Measurements from ENCODE around the gene CRAT. TPM values are rescaled to one million over a fixed set of nuclear protein-coding genes. Genes with fewer than 3 reads are reported as not detected.

The CRAT gene
- total and polyA plus RNA-seq, 4 donors = 10.4 to 26.0 (median 16.5) TPM

DNA sequence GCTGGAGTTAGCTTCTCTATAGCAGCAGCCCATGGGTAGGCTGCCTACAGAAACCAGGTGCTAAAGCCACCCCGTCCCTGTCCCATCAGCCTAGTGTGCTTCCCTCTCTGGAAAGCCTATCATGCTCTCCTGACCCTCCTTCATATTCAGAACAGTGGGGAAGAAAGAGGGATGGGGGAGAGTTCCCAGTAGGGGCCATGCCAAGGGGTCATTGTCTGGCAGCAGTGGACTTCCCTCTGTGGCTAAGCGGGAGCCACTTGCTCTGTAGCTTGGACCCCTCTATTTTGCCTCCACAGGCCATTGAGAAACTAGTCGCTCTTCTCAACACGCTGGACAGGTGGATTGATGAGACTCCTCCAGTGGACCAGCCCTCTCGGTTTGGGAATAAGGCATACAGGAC, 18.1 kb upstream of the CRAT start:
- Histone ChIP-seq H3K27ac (ENCODE audit: low read depth in 1 of 2, low read length in 1 of 2) (no peak overlapping the region), H3K9ac (ENCODE audit: insufficient read depth in 1 of 2, low read length in 2 of 2) (no peak overlapping the region), H3K4me3 (no peak overlapping the region), H3K4me1 (ENCODE audit: control insufficient read depth in 5 of 5, insufficient read depth in 5 of 5, low read length in 5 of 5) (peaks cover 0 to 7% (median 0%) of the 10 kb centered on the region in 5 donors), H3K27me3 (ENCODE audit: control insufficient read depth in 3 of 3, insufficient read depth in 3 of 3, low read length in 2 of 3) (no peaks in the 10 kb centered on the region), H3K9me3 (ENCODE audit: control insufficient read depth in 4 of 4, insufficient read depth in 3 of 4, low read length in 3 of 4) (no peaks in the 10 kb centered on the region), H3K36me3 (ENCODE audit: control insufficient read depth in 4 of 4, insufficient read depth in 4 of 4, low read length in 4 of 4) (peaks cover 4 to 35% (median 29%) of the 10 kb centered on the region in 4 donors)
- TF ChIP-seq, protein P1, sequence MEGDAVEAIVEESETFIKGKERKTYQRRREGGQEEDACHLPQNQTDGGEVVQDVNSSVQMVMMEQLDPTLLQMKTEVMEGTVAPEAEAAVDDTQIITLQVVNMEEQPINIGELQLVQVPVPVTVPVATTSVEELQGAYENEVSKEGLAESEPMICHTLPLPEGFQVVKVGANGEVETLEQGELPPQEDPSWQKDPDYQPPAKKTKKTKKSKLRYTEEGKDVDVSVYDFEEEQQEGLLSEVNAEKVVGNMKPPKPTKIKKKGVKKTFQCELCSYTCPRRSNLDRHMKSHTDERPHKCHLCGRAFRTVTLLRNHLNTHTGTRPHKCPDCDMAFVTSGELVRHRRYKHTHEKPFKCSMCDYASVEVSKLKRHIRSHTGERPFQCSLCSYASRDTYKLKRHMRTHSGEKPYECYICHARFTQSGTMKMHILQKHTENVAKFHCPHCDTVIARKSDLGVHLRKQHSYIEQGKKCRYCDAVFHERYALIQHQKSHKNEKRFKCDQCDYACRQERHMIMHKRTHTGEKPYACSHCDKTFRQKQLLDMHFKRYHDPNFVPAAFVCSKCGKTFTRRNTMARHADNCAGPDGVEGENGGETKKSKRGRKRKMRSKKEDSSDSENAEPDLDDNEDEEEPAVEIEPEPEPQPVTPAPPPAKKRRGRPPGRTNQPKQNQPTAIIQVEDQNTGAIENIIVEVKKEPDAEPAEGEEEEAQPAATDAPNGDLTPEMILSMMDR (IDR thresholded peaks at IDR 0.05; ENCODE audit: control extremely low read depth, extremely low read depth) = no peak
- ATAC-seq (ENCODE audit: insufficient read depth, low FRiP score) (no peak), DNase-seq (no peak)
- WGBS, 2 donors = 92 to 99% methylated on average over 5 of the region's 5 CpGs

- H3K27ac ChIP-seq (ENCODE audit: low read depth in 1 of 2, low read length in 1 of 2) = peak overlapping the region in 1 of 2 donors; percentile 56
- ATAC-seq (ENCODE audit: insufficient read depth, low FRiP score) (no peak), DNase-seq (no peak)
- peaks cover 0 to 7% (median 0%) of the 10 kb centered on the region in 5 donors for H3K4me1 ChIP-seq (ENCODE audit: control insufficient read depth in 5 of 5, insufficient read depth in 5 of 5, low read length in 5 of 5)
- no peak overlapping the region for H3K4me3 ChIP-seq
- H3K9me3 ChIP-seq (ENCODE audit: control insufficient read depth in 4 of 4, insufficient read depth in 3 of 4, low read length in 3 of 4) = no peaks in the 10 kb centered on the region
- H3K36me3 ChIP-seq (ENCODE audit: control insufficient read depth in 4 of 4, insufficient read depth in 4 of 4, low read length in 4 of 4) = peaks cover 4 to 32% (median 26%) of the 10 kb centered on the region in 4 donors
- TF ChIP-seq, protein P1 (IDR thresholded peaks at IDR 0.05; ENCODE audit: control extremely low read depth, extremely low read depth) = no peak
- no peak overlapping the region for H3K9ac ChIP-seq (ENCODE audit: insufficient read depth in 1 of 2, low read length in 2 of 2)
- H3K27me3 ChIP-seq (ENCODE audit: control insufficient read depth in 3 of 3, insufficient read depth in 3 of 3, low read length in 2 of 3) = no peaks in the 10 kb centered on the region
- 63 to 71% methylated on average over 10 of the region's 10 CpGs for WGBS, 2 donors
Observed at GRCh38 chr9:129126749-129127618, 16.4 kb upstream of the CRAT start.

DNA sequence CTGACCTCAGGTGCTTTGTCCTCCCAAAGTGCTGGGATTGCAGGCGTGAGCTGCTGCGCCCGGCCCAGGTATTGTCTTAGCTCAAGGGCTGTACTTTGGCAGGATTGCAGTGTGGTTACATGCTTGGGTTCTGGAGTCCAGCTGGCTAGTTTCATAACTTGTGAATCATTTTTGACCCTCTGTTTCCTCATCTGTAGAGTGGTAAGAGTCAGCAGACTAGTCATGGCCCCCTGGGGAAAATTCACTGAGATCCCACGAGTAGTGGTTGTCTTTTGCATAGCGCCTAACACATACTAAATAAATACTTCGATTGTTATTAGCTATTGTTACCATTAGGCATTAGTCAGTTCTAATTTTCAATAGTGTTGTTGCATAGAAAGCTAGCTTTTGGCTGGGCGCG, 14.9 kb upstream of the CRAT start:
- Histone ChIP-seq H3K27ac (ENCODE audit: low read depth in 1 of 2, low read length in 1 of 2) (no peak overlapping the region), H3K4me1 (ENCODE audit: control insufficient read depth in 5 of 5, insufficient read depth in 5 of 5, low read length in 5 of 5) (peaks cover 0 to 8% (median 0%) of the 10 kb centered on the region in 5 donors), H3K36me3 (ENCODE audit: control insufficient read depth in 4 of 4, insufficient read depth in 4 of 4, low read length in 4 of 4) (peaks cover 8 to 47% (median 21%) of the 10 kb centered on the region in 4 donors), H3K9ac (ENCODE audit: insufficient read depth in 1 of 2, low read length in 2 of 2) (no peak overlapping the region), H3K4me3 (no peak overlapping the region), H3K9me3 (ENCODE audit: control insufficient read depth in 4 of 4, insufficient read depth in 3 of 4, low read length in 3 of 4) (no peaks in the 10 kb centered on the region), H3K27me3 (ENCODE audit: control insufficient read depth in 3 of 3, insufficient read depth in 3 of 3, low read length in 2 of 3) (no peaks in the 10 kb centered on the region)
- 92 to 94% methylated on average over 8 of the region's 8 CpGs for WGBS, 2 donors
- no peak for ATAC-seq (ENCODE audit: insufficient read depth, low FRiP score)
- TF ChIP-seq, protein P1 (IDR thresholded peaks at IDR 0.05; ENCODE audit: control extremely low read depth, extremely low read depth) = no peak
- no peak for DNase-seq
